Hepatocyte (in vitro differentiated cells): Measurements from ENCODE around the gene PTPRD. TPM values are rescaled to one million over a fixed set of nuclear protein-coding genes. Genes with fewer than 3 reads are reported as not detected.

Experiments used
- DNase-seq: peaks from one replicate; pipeline ENCODE4 v3.0.0-alpha.2; 2016; ENCODE audit warnings: low spot score
- H2AFZ ChIP-seq: fragments of 200-600 bp; sonication (generic); 2 replicates; pipeline ENCODE4 v1.6.0; 2016; ENCODE audit warnings: antibody characterized with exemption, mild to moderate bottlenecking
- H3K27ac ChIP-seq: fragments of 200-600 bp; sonication (generic); 2 replicates; pipeline ENCODE4 v1.5.1; 2016; ENCODE audit warnings: mild to moderate bottlenecking
- H3K27me3 ChIP-seq: fragments of 200-600 bp; sonication (generic); 2 replicates; pipeline ENCODE4 v1.6.1; 2016
- H3K36me3 ChIP-seq: fragments of 200-600 bp; sonication (generic); replicated peaks from 2 replicates; pipeline ENCODE4 v1.5.1; 2016; ENCODE audit warnings: low read depth; ENCODE audit not compliant: insufficient read depth
- H3K4me1 ChIP-seq: fragments of 200-600 bp; sonication (generic); 2 replicates; pipeline ENCODE4 v1.5.1; 2016; ENCODE audit warnings: mild to moderate bottlenecking, moderate library complexity; ENCODE audit not compliant: insufficient read depth
- H3K4me2 ChIP-seq: fragments of 200-600 bp; sonication (generic); 2 replicates; pipeline ENCODE4 v1.6.0; 2016
- H3K4me3 ChIP-seq: fragments of 200-600 bp; sonication (generic); 2 replicates; pipeline ENCODE4 v1.5.1; 2016; ENCODE audit warnings: mild to moderate bottlenecking
- H3K79me2 ChIP-seq: fragments of 200-600 bp; sonication (generic); 2 replicates; pipeline ENCODE4 v1.6.0; 2017; ENCODE audit warnings: mild to moderate bottlenecking
- H3K9me2 ChIP-seq: fragments of 200-600 bp; sonication (generic); replicated peaks from 2 replicates; pipeline ENCODE4 v1.6.0; 2017; ENCODE audit warnings: mild to moderate bottlenecking; ENCODE audit not compliant: insufficient read depth
- H3K9me3 ChIP-seq: fragments of 200-600 bp; sonication (generic); 2 replicates; pipeline ENCODE4 v1.5.1; 2016; ENCODE audit warnings: low read depth, mild to moderate bottlenecking
- H4K20me1 ChIP-seq: fragments of 200-600 bp; sonication (generic); 2 replicates; pipeline ENCODE4 v1.6.0; 2016; ENCODE audit warnings: mild to moderate bottlenecking; ENCODE audit not compliant: insufficient read depth, poor library complexity, severe bottlenecking
- CTCF ChIP-seq: fragments of 200-600 bp; sonication (generic); IDR thresholded peaks from 2 replicates; pipeline ENCODE4 v1.5.1; 2016; ENCODE audit warnings: antibody characterized with exemption, mild to moderate bottlenecking; ENCODE audit not compliant: poor library complexity
- EZH2 ChIP-seq: fragments of 200-600 bp; sonication (generic); IDR thresholded peaks from 2 replicates; pipeline ENCODE4 v1.6.1; 2016; ENCODE audit warnings: antibody characterized with exemption, mild to moderate bottlenecking, borderline replicate concordance
- EZH2phosphoT487 ChIP-seq: fragments of 200-600 bp; sonication (generic); IDR thresholded peaks from one replicate; pipeline ENCODE4 v1.6.1; 2018; ENCODE audit warnings: antibody characterized with exemption, mild to moderate bottlenecking, low read depth, moderate library complexity; ENCODE audit not compliant: unreplicated experiment, severe bottlenecking
- WGBS: methylation state at CpG from one replicate; pipeline ENCODE4 v1.1.6; 2016; ENCODE audit warnings: low lambda C conversion rate; ENCODE audit errors: missing lambda C conversion rate; 5-methylcytosine and 5-hydroxymethylcytosine counted together
- polyA plus RNA-seq: library from polyadenylated mRNA; unstranded; fragments of >200 nt; fragmentation: Nextera tagmentation; extraction: Ambion mirVana; gene quantifications from 2 replicates; pipeline ENCODE4 v1.2.1, GENCODE V29; 2016
- total RNA-seq: library from RNA; depleted of rRNA; stranded (reverse); fragments of >200 nt; gene quantifications from 2 replicates; pipeline ENCODE4 v1.2.3, GENCODE V29; 2014

PTPRD gene
- total and polyA plus RNA-seq, 2 experiments from 2014 or later = 6.5 to 77.6 TPM

- TF ChIP-seq EZH2phosphoT487 = no peak
- TF ChIP-seq EZH2 = no peak
- TF ChIP-seq CTCF = no peak
- no peaks in the 10 kb centered on the region for H3K27me3 ChIP-seq
- H3K27ac ChIP-seq = no peak overlapping the region
- no peak for DNase-seq
- WGBS = 81% methylated on average over 2 of the region's 2 CpGs
- no peak overlapping the region for H2AFZ ChIP-seq
- H3K4me2 ChIP-seq = no peak overlapping the region
- H3K4me1 ChIP-seq = no peaks in the 10 kb centered on the region
- no peaks in the 10 kb centered on the region for H4K20me1 ChIP-seq
- no peaks in the 10 kb centered on the region for H3K9me2 ChIP-seq
- no peaks in the 10 kb centered on the region for H3K79me2 ChIP-seq
- no peaks in the 10 kb centered on the region for H3K36me3 ChIP-seq
- H3K9me3 ChIP-seq = no peaks in the 10 kb centered on the region
- H3K4me3 ChIP-seq = no peak overlapping the region
Measured at GRCh38 chr9:10230512-10230911, 382.3 kb downstream of the PTPRD start.

GRCh38 chr9:10228082-10228481 is 384.7 kb downstream of the PTPRD start:
- Histone ChIP-seq H3K79me2 (no peaks in the 10 kb centered on the region), H3K36me3 (no peaks in the 10 kb centered on the region), H3K4me3 (no peak overlapping the region), H3K27ac (no peak overlapping the region), H3K27me3 (no peaks in the 10 kb centered on the region), H4K20me1 (no peaks in the 10 kb centered on the region), H2AFZ (no peak overlapping the region), H3K9me2 (no peaks in the 10 kb centered on the region), H3K4me2 (no peak overlapping the region), H3K9me3 (no peaks in the 10 kb centered on the region), H3K4me1 (no peaks in the 10 kb centered on the region)
- DNase-seq = no peak
- no peak for TF ChIP-seq EZH2
- 70% methylated on average over 1 of the region's 1 CpG for WGBS

- DNase-seq = no peak
- H3K36me3 ChIP-seq = no peaks in the 10 kb centered on the region
- H4K20me1 ChIP-seq = no peaks in the 10 kb centered on the region
- H2AFZ ChIP-seq = no peak overlapping the region
- no peaks in the 10 kb centered on the region for H3K9me2 ChIP-seq
- no peak for TF ChIP-seq EZH2phosphoT487
- no peak for TF ChIP-seq EZH2
- TF ChIP-seq CTCF = no peak
- no peak overlapping the region for H3K27ac ChIP-seq
- no peak overlapping the region for H3K4me2 ChIP-seq
- no peak overlapping the region for H3K4me3 ChIP-seq
- no peaks in the 10 kb centered on the region for H3K27me3 ChIP-seq
- H3K4me1 ChIP-seq = no peaks in the 10 kb centered on the region
- no peaks in the 10 kb centered on the region for H3K79me2 ChIP-seq
- 83% methylated on average over 4 of the region's 4 CpGs for WGBS
- H3K9me3 ChIP-seq = no peaks in the 10 kb centered on the region
Measured at GRCh38 chr9:10226996-10227395, 385.8 kb downstream of the PTPRD start.

GRCh38 chr9:10212702-10213101 is 400.1 kb downstream of the PTPRD start:
- DNase-seq = no peak
- WGBS = 55% methylated on average over 3 of the region's 3 CpGs

More at GRCh38 chr9:10212702-10213101, 400.1 kb downstream of the PTPRD start:
- TF ChIP-seq EZH2 = no peak
- no peak for TF ChIP-seq CTCF
- no peak for TF ChIP-seq EZH2phosphoT487
- Histone ChIP-seq H3K27me3 (peaks cover 4% of the 10 kb centered on the region), H3K9me2 (no peaks in the 10 kb centered on the region), H2AFZ (no peak overlapping the region), H3K36me3 (no peaks in the 10 kb centered on the region), H3K4me1 (no peaks in the 10 kb centered on the region), H3K4me3 (no peak overlapping the region), H3K4me2 (no peak overlapping the region), H4K20me1 (no peaks in the 10 kb centered on the region), H3K27ac (no peak overlapping the region), H3K9me3 (no peaks in the 10 kb centered on the region), H3K79me2 (no peaks in the 10 kb centered on the region)
